Fibroblast of pulmonary artery (primary cell): Measurements from ENCODE around the gene ACTN2.

ENCODE experiments used
- DNase-seq: peaks from one replicate; pipeline ENCODE4 v3.0.0-alpha.2; 2010; ENCODE audit warnings: low read depth
- H3K4me3 ChIP-seq: replicated peaks from 2 replicates; pipeline ENCODE4 v1.5.1; 2011; ENCODE audit warnings: low read depth, mild to moderate bottlenecking, control low read depth, low read length, moderate library complexity
- TF ChIP-seq, protein P1 (sequence below): IDR thresholded peaks from 2 replicates; pipeline ENCODE4 v1.5.1; 2011; ENCODE audit warnings: mild to moderate bottlenecking, control low read depth, low read length, inconsistent platforms; ENCODE audit errors: missing control alignments

The ACTN2 gene

DNA sequence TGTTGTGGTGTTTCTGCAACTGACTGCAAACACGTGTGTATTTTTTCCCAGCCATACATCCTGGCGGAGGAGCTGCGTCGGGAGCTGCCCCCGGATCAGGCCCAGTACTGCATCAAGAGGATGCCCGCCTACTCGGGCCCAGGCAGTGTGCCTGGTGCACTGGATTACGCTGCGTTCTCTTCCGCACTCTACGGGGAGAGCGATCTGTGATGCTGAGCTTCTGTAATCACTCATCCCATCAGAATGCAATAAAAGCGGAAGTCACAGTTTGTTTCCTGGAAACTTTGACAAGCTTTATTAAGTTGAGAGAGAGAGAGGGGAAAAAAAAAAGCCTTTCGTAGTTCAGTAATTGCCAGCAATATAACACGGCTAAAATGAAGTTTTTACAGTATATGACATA lies 76.1 kb downstream of the ACTN2 start:
- H3K4me3 ChIP-seq, result no peak overlapping the region
- DNase-seq, result no peak
- TF ChIP-seq, protein P1, sequence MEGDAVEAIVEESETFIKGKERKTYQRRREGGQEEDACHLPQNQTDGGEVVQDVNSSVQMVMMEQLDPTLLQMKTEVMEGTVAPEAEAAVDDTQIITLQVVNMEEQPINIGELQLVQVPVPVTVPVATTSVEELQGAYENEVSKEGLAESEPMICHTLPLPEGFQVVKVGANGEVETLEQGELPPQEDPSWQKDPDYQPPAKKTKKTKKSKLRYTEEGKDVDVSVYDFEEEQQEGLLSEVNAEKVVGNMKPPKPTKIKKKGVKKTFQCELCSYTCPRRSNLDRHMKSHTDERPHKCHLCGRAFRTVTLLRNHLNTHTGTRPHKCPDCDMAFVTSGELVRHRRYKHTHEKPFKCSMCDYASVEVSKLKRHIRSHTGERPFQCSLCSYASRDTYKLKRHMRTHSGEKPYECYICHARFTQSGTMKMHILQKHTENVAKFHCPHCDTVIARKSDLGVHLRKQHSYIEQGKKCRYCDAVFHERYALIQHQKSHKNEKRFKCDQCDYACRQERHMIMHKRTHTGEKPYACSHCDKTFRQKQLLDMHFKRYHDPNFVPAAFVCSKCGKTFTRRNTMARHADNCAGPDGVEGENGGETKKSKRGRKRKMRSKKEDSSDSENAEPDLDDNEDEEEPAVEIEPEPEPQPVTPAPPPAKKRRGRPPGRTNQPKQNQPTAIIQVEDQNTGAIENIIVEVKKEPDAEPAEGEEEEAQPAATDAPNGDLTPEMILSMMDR, result no peak

GRCh38 chr1:236765831-236766230 lies 79.5 kb downstream of the ACTN2 start:
- H3K4me3 ChIP-seq, result no peak overlapping the region
- TF ChIP-seq, protein P1, result no peak
- DNase-seq, result no peak

- TF ChIP-seq, protein P1, result no peak
- DNase-seq, result no peak
- no peak overlapping the region for H3K4me3 ChIP-seq
These were observed 80.2 kb downstream of the ACTN2 start for GRCh38 chr1:236766506-236766905.

DNA sequence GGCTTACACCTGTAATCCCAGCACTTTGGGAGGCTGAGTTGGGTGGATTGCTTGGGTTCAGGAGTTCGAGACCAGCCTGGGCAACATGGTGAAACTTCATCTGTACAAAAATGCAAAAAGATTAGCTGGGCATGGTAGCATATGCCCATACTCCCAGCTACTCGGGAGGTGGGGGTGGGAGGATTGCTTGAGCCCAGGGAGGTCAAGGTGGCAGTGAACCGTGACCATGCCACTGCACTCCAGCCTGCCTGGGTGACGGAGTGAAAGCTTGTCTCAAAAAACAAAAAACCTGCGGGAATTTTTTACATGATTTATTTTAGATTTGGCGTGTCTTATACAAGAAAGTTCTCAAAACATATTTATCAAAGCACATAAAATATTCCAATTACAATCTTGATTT lies 81.0 kb downstream of the ACTN2 start:
- DNase-seq, result no peak
- TF ChIP-seq, protein P1, result no peak
- no peak overlapping the region for H3K4me3 ChIP-seq

DNA sequence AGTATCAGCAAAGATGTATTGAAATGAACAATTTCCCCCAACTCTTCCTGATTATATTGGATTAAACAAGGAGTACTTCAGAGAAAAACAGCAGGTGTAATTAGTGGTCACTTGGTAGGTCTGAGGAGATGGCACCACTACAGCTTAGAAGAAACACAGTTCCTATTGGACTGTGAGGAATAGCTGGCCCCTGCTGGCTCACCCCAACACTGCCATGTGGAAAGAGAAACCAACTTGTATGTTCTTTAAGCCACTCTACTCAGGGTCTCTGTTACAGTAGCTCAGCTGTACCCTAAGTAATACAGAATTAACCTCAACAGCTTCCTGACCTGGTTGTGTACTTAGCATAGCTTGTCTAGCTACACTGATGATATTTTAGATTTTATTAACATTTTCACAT lies 82.3 kb downstream of the ACTN2 start:
- no peak overlapping the region for H3K4me3 ChIP-seq
- peak; percentile 2 for DNase-seq
- TF ChIP-seq, protein P1, result no peak

DNA sequence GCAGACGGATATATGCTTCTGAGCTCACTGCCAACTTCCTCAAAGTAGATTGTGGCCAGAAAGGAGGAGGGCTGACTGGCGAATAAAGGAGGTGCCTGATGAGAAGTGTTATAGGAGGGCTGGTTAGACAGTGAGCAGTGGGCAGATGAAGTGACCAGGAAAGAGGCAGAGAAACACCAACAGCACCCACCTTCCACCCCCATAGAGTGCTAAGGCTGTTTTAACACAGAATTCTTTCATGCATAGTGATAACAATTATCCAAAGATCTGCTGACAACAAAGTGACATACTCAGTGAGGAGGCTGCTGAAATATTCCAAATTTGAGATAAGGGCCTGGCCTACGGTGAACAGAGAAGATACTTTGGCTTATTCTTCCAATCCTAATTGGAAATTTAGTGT lies 87.6 kb downstream of the ACTN2 start:
- H3K4me3 ChIP-seq, result no peak overlapping the region
- TF ChIP-seq, protein P1, result no peak
- no peak for DNase-seq

DNA sequence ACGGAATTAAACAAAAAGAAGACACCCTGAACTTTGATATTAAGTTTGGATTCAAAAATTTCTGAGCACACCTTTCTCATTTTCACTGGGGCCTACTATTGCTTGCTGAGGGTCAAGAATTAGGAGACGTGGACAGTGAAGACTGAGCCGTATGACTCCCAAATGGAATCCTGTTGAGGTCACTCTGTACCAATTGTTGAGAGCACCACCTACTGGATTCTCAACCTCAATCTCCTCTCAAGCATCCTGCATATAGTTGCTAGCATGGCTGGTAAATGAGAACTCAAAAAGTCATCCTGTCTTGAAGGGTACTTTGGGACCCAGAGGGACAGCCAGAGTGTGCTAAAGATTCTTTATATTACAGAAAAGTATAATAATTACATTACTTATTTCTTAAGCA lies 88.6 kb downstream of the ACTN2 start:
- DNase-seq, result peak; percentile 72
- TF ChIP-seq, protein P1, result peak; percentile 71
- no peak overlapping the region for H3K4me3 ChIP-seq
